Endothelial cell of umbilical vein (primary cell): ENCODE data around the gene VSIR. TPM values are rescaled to one million over a fixed set of nuclear protein-coding genes. Genes with fewer than 3 reads are reported as not detected.

Experiments
- BruUV-seq: library from RNA; stranded (reverse); fragments of 400-500 nt; replicated peaks from 2 replicates; lab custom pipeline; 2021; lab: Mats Ljungman, UMichigan
- CTCF ChIA-PET: fragments of 300-600, 350-600 bp; sonication (Branson Sonifier 250); formaldehyde crosslinking; loops from one replicate; lab custom pipeline; 2021; ENCODE audit warnings: antibody characterized with exemption, inconsistent platforms; lab: Charles Lee
- POLR2A ChIA-PET: fragments of 300-600, 350-600 bp; sonication (Branson Sonifier 250); formaldehyde crosslinking; loops from one replicate; lab custom pipeline; 2021; ENCODE audit warnings: antibody characterized with exemption, inconsistent platforms; lab: Charles Lee
- DNase-seq: peaks from one replicate; pipeline ENCODE4 v3.0.0-alpha.2; 2011; ENCODE audit warnings: low read depth, low spot score
- FAIRE-seq: peaks from 2 replicates; lab custom pipeline; 2011; peaks lifted over from hg19 to GRCh38; lab: Jason Lieb, UNC
- H2AFZ ChIP-seq: 2 replicates; pipeline ENCODE4 v1.6.0; 2012; ENCODE audit warnings: low read depth, low read length, control low read depth, inconsistent platforms
- H3K27ac ChIP-seq: 2 replicates; pipeline ENCODE4 v1.5.1; 2011; ENCODE audit warnings: low read depth, mild to moderate bottlenecking, control low read depth, low read length, moderate library complexity; ENCODE audit not compliant: insufficient read depth
- H3K27me3 ChIP-seq, 2 experiments: 2 replicates each; pipeline versions ENCODE4 v1.6.0 to v1.6.1; 2011; ENCODE audit warnings: low read length in 2 of 2, mixed read lengths in 1 of 2; ENCODE audit not compliant: control insufficient read depth in 2 of 2, insufficient read depth in 2 of 2
- H3K36me3 ChIP-seq, 2 experiments: 2 replicates in 1 of 2; 3 replicates in 1 of 2; pipeline ENCODE4 v1.5.1; 2011; ENCODE audit warnings: low read length in 2 of 2, mild to moderate bottlenecking in 1 of 2, moderate library complexity in 1 of 2; ENCODE audit not compliant: control insufficient read depth in 2 of 2, insufficient read depth in 2 of 2; ENCODE audit errors: extremely low read depth in 1 of 2
- H3K4me1 ChIP-seq: 3 replicates; pipeline ENCODE4 v1.5.1; 2011; ENCODE audit warnings: mild to moderate bottlenecking, low read length; ENCODE audit not compliant: control insufficient read depth, insufficient read depth; ENCODE audit errors: extremely low read depth
- H3K4me2 ChIP-seq: 2 replicates; pipeline ENCODE4 v1.6.1; 2011; ENCODE audit warnings: low read length, control low read depth, mixed read lengths; ENCODE audit not compliant: insufficient read depth
- H3K4me3 ChIP-seq, 3 experiments: fragments of 200-600 bp in 1 of 3; sonication (generic), shearing (Covaris generic) in 1 of 3; replicated peaks in 1 of 3; 2 replicates each; pipeline ENCODE4 v1.5.1; 2011 to 2016; ENCODE audit warnings: control low read depth in 3 of 3, low read length in 3 of 3, mild to moderate bottlenecking in 2 of 3, inconsistent platforms in 1 of 3, low read depth in 1 of 3, moderate library complexity in 1 of 3; ENCODE audit not compliant: insufficient read depth in 1 of 3
- H3K79me2 ChIP-seq: 2 replicates; pipeline ENCODE4 v1.6.0; 2012; ENCODE audit warnings: low read length, inconsistent platforms; ENCODE audit not compliant: control insufficient read depth, insufficient read depth
- H3K9ac ChIP-seq: replicated peaks from 2 replicates; pipeline ENCODE3; 2011; ENCODE audit warnings: low read length, control low read depth; ENCODE audit not compliant: insufficient read depth; ENCODE audit errors: extremely low read depth
- H3K9me1 ChIP-seq: replicated peaks from 3 replicates; pipeline ENCODE4 v1.6.0; 2011; ENCODE audit warnings: mild to moderate bottlenecking, low read length; ENCODE audit not compliant: control insufficient read depth, insufficient read depth; ENCODE audit errors: extremely low read depth
- H3K9me3 ChIP-seq: replicated peaks from 2 replicates; pipeline ENCODE4 v1.5.1; 2012; ENCODE audit warnings: low read length, inconsistent platforms; ENCODE audit not compliant: control insufficient read depth, insufficient read depth
- H4K20me1 ChIP-seq: replicated peaks from 2 replicates; pipeline ENCODE3; 2011; ENCODE audit warnings: mild to moderate bottlenecking, low read length; ENCODE audit not compliant: control insufficient read depth, insufficient read depth; ENCODE audit errors: extremely low read depth
- EZH2 ChIP-seq: IDR thresholded peaks from 2 replicates; pipeline ENCODE4 v1.6.1; 2012; ENCODE audit warnings: borderline replicate concordance, low read depth, mild to moderate bottlenecking, moderate library complexity, low read length, inconsistent platforms; ENCODE audit not compliant: severe bottlenecking
- FOS ChIP-seq: IDR thresholded peaks from 2 replicates; pipeline ENCODE4 v1.6.1; 2011; ENCODE audit warnings: mild to moderate bottlenecking, low read length, moderate library complexity, borderline replicate concordance; ENCODE audit not compliant: insufficient read depth
- GATA2 ChIP-seq: IDR thresholded peaks from 2 replicates; pipeline ENCODE4 v1.7.0; 2011; ENCODE audit warnings: low read depth, mild to moderate bottlenecking, moderate library complexity, mixed read lengths, low read length; ENCODE audit not compliant: insufficient read length, insufficient read depth
- JUN ChIP-seq: IDR thresholded peaks from 2 replicates; pipeline ENCODE4 v1.6.1; 2011; ENCODE audit warnings: borderline replicate concordance, low read depth; ENCODE audit not compliant: insufficient read length, insufficient read depth
- MYC ChIP-seq: IDR thresholded peaks from one replicate; pipeline ENCODE4 v1.6.1; 2011; ENCODE audit warnings: mild to moderate bottlenecking, low read depth, low read length
- POLR2A ChIP-seq: IDR thresholded peaks from 2 replicates; pipeline ENCODE4 v1.6.1; 2012; ENCODE audit warnings: low read depth, mild to moderate bottlenecking, control low read depth, low read length
- POLR2AphosphoS5 ChIP-seq: IDR thresholded peaks from 2 replicates; pipeline ENCODE4 v1.6.1; 2012; ENCODE audit warnings: low read depth, mild to moderate bottlenecking, control low read depth, low read length, moderate library complexity; ENCODE audit not compliant: insufficient read depth
- dilution Hi-C: fragments of 300-500 bp; cut with MboI; formaldehyde crosslinking; loops from one replicate; pipeline ENCODE4 v1.15.0; 2019; ENCODE audit warnings: low sequenced_read_pairs; ENCODE audit not compliant: extremely low pct_ligation_motif_present
- intact Hi-C: fragments of 100-400 bp; cut with micrococcal nuclease; formaldehyde crosslinking; loops from one replicate; pipeline ENCODE4 v1.10.0; 2022
- polyA plus RNA-seq, 4 experiments: library from polyadenylated mRNA; depleted of rRNA in 3 of 4; stranded (reverse) in 3 of 4; unstranded in 1 of 4; fragments of >200 nt; gene quantifications; 2 replicates each; pipeline versions ENCODE4 v1.2.1 to v1.2.3, GENCODE V29; 2011 to 2012; ENCODE audit warnings: missing spikeins in 1 of 4
- total RNA-seq: library from RNA; stranded (reverse); gene quantifications from 2 replicates; pipeline ENCODE4 v1.2.3, GENCODE V29; 2021
- TF ChIP-seq, protein P1 (sequence below), 2 donors: IDR thresholded peaks; 1 replicate in 1 of 2; 2 replicates in 1 of 2; pipeline ENCODE4 v1.5.1; 2011; ENCODE audit warnings: low read length in 2 of 2, mild to moderate bottlenecking in 2 of 2, moderate library complexity in 2 of 2, control low read depth in 1 of 2, inconsistent platforms in 1 of 2, low read depth in 1 of 2; ENCODE audit not compliant: insufficient read depth in 1 of 2; ENCODE audit errors: extremely low read depth in 1 of 2
- TF ChIP-seq, protein P2 (sequence below): IDR thresholded peaks from 2 replicates; pipeline ENCODE4 v1.6.1; 2011; ENCODE audit not compliant: insufficient read depth, insufficient read length

The VSIR gene
- total and polyA plus RNA-seq, 2 donors (not counting 3 experiments of a cell fraction or from before 2014, with no cell fraction given): 4.9 to 6.3 TPM

DNA sequence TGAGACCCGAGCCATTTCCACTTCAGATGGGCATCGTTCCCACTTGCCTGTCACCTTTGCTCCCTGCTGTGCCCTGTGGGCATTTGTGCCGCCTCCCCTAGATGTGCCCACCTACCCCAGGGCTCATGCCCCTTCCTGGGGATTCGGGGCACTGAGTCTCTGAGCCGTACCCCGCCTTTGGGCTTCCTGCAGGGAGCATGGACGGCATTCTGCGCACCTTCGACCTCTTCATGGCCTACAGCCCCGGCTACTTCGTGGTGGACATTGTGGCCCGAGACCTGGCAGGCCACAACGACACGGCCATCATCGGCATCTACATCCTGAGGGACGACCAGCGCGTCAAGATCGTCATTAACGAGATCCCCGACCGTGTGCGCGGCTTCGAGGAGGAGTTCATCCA is 36.3 kb upstream of the VSIR start:
- dilution Hi-C loops: no loop called here
- ChIA-PET CTCF (interaction anchor here (0.6 to 2.2 kb wide), 3 partner anchors 36 to 495 kb away, joined by 3 to 6 read pairs (median 5); partner anchors contain the start of gene VSIR), POLR2A (interaction anchor here (0.7 kb wide), 1 partner anchor 43 kb away, joined by 8 read pairs; no protein-coding TSS in a partner anchor)
- no peaks in the 10 kb centered on the region for H3K4me1 ChIP-seq
- no peak overlapping the region for H3K4me2 ChIP-seq
- DNase-seq (no peak), FAIRE-seq (no peak)
- H3K79me2 ChIP-seq: no peaks in the 10 kb centered on the region
- H3K9ac ChIP-seq: no peak overlapping the region
- intact Hi-C loops: loop anchor here (5.0 kb wide), 4 partner anchors 82 to 497 kb away; no protein-coding TSS in a partner anchor
- H4K20me1 ChIP-seq: no peaks in the 10 kb centered on the region
- no peak overlapping the region for H2AFZ ChIP-seq
- H3K27ac ChIP-seq: no peak overlapping the region
- H3K27me3 ChIP-seq: peaks cover 0 to 2% of the 10 kb centered on the region in 2 experiments
- no peak overlapping the region for H3K4me3 ChIP-seq
- H3K9me1 ChIP-seq: no peaks in the 10 kb centered on the region
- no TSS peak for BruUV-seq
- H3K36me3 ChIP-seq: no peaks in the 10 kb centered on the region
- H3K9me3 ChIP-seq: no peaks in the 10 kb centered on the region
- TF ChIP-seq EZH2 (no peak), GATA2 (no peak), POLR2AphosphoS5 (no peak), FOS (no peak), MYC (no peak), POLR2A (no peak), JUN (no peak)
- TF ChIP-seq, protein P1, sequence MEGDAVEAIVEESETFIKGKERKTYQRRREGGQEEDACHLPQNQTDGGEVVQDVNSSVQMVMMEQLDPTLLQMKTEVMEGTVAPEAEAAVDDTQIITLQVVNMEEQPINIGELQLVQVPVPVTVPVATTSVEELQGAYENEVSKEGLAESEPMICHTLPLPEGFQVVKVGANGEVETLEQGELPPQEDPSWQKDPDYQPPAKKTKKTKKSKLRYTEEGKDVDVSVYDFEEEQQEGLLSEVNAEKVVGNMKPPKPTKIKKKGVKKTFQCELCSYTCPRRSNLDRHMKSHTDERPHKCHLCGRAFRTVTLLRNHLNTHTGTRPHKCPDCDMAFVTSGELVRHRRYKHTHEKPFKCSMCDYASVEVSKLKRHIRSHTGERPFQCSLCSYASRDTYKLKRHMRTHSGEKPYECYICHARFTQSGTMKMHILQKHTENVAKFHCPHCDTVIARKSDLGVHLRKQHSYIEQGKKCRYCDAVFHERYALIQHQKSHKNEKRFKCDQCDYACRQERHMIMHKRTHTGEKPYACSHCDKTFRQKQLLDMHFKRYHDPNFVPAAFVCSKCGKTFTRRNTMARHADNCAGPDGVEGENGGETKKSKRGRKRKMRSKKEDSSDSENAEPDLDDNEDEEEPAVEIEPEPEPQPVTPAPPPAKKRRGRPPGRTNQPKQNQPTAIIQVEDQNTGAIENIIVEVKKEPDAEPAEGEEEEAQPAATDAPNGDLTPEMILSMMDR (IDR thresholded peaks at IDR 0.05; ENCODE audit: extremely low read depth in 1 of 2, insufficient read depth in 1 of 2, low read depth in 1 of 2, low read length in 2 of 2): no peak
- TF ChIP-seq, protein P2, sequence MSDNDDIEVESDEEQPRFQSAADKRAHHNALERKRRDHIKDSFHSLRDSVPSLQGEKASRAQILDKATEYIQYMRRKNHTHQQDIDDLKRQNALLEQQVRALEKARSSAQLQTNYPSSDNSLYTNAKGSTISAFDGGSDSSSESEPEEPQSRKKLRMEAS: no peak
